GM18517 (cell line): ENCODE measurements around the gene POMGNT2.

Experiments used
- ATAC-seq: cut with Tn5 transposase; IDR thresholded peaks from one replicate; pipeline ENCODE4 v1.9.1; 2021; ENCODE audit warnings: mild to moderate bottlenecking, moderate library complexity; ENCODE audit not compliant: unreplicated experiment

The POMGNT2 gene

DNA sequence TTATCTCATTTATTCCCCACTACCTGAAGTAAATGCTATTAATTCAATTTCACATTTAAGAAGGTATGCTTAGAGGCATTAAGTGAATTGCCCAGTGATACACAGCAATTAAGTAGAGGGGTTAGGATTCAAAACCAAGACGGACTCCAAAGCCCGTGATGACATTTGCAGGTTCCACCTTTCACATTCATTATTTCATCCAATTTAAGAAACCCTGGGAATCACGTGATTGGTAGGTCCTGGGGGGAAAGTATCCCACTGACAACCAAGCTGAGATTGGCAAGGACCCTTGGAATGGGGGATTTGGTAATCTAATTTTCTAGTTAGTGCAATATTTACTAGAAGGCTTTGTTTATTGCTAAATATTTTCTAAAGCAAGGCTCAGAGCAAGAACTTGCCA lies 1.8 kb downstream of the POMGNT2 start:
- no peak for ATAC-seq

DNA sequence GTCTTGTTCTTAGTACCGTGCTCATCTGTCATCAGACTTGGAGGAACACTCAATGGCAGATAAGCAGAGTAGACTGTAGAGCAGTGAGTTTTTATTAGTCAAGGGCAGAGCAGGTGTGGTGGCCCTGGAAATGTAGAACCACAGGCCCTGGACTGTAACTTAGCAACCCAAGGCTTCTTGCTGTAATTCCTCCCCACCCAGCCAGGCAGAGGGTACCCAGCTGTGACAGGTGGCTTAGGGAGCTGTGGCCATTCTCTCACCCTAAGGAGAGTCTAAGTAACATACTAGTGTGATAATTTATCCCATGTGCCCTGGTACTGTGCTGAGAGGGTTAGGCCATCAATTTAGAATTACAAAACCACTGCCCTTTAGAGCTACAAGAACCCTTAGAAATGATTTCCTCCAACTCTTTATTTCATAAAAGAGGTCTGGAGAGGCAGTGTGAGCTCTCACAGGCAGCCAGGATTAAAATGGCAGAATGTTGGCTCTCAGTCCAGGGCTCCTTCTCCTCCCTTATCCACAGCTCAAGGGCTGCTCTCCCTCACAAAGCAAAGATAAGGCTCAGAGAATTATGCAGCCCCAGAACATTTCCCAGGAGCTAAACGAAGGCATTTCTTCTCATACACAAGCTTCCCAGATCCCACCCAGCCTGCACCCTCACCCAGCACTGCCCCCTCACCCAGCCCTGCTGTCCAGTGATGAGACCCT lies 3.0 kb downstream of the POMGNT2 start:
- no peak for ATAC-seq

DNA sequence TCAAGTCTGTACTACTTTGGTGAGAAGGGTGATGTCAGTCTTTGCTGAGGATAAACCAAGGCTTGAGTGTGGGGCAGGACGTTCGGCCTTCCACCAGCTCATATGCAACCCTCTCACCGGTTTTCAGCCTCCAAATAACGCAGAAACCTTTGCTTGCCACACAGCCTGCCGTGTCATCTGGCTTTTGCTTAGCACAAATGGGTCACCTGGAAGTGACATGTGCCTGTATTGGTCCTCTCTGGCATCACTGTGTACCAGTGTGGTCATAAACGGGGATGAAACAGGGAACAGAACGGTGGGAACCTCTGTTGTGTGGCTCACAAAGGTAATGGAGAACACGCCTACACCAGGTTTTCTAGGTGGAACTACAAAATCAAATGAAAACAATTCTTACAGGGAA lies 7.1 kb downstream of the POMGNT2 start:
- no peak for ATAC-seq

DNA sequence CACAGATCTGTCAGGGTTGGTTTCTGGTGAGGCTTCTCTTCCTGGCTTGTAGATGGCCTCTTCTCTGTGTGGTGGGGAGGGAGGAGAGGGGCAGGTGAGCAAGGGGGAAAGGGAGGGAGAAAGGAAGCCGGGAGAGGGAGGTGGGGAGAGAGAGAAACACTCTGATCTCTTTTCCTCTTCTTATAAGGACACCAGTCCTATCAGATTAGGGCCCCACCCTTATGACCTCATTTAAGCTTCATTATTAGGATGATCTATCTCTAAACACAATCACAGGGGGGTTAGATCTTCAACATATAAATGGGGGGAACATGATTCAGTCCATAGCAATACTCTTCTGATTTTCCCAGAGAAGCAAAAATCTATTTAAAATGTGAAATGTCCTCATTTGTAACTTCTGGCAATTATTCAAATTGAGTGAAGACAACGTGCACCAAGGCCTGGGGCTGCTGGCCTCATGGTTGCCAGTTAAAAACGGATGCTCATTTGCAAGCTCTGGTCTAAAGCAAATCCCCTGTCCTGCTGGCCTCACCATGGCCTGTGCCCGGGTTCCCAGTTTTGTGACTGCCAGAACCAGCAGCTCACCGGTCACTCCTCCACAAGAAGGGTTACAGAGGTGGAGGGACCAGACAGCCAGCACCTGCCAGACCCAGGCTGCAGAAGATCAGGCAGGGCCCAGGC lies 8.3 kb downstream of the POMGNT2 start:
- no peak for ATAC-seq

DNA sequence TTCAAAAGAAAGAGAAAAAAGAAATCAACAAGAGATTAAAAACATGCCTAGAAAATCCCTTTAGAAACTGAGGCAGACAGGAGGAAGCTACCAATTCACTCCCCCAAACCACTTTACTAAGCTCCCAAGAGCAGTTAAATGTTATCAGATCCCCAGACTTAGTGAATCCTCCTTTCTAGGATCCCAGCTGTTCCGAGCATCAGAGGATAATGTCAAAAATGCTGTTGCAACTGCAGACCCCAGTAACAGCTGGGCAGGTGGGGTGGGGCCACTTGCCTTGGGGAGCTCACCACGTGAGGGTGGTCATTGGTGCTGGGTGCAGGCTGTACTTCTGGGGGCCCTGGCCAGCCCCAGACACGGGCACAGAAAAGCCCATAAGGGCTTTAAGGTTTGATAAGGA lies 9.1 kb downstream of the POMGNT2 start:
- ATAC-seq: no peak

DNA sequence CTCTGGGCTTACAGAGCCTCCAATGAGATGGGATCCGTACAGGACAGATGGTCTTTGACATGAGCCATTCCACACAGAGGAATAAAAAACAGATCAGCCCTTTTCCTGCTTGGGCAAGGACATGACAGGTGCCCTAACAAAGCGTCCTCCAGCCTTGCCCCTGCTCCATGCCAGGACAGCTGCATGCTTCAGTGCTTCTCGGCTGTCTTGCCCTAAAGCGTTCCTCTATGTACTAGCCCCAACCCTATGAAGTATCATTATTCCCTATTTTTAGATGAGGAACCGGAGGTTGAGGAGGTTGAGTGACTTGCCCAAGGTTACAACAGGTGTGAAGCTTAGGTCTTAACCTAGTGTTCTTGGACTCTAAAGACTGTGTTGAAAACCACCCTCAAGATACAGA lies 10.5 kb downstream of the POMGNT2 start:
- no peak for ATAC-seq

DNA sequence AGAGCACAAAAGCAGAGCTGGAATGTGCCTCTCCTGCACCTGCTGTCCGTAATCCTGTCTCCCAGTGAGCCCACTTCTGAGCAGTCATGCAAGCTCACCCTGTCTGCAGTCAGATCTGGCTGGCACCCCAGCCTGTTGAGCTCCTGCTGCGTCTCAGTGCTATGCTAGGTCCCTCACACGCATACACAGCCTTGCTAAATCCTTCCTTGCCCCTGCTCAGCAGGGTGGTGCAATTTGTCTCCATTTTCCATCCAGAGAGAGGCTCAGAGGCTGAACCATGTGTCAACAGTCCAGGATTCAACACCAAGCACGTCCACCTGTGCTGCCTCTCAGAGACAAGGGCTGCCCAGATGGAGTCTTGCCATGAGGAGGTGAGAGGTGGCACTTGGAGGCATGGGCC lies 11.0 kb downstream of the POMGNT2 start:
- ATAC-seq: no peak

DNA sequence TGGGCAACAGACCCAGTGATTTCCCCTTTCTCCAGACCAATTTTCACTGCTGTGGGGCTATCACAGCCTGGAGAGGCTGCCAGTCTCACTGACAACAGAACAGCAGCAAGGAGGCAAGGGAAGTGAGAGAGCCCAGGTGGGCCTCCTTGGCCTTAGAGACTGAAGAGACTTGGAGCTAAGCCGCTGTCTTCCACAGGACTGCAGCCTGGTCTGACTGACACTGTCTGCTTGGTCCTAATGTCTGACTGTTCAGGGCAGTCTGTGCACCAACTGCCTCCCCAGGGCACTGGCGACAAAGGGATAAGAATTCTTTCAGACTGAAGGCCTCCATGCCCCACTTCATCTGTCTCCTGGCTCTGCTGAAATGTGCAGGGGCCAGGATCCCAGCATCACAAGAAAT lies 11.5 kb downstream of the POMGNT2 start:
- no peak for ATAC-seq

DNA sequence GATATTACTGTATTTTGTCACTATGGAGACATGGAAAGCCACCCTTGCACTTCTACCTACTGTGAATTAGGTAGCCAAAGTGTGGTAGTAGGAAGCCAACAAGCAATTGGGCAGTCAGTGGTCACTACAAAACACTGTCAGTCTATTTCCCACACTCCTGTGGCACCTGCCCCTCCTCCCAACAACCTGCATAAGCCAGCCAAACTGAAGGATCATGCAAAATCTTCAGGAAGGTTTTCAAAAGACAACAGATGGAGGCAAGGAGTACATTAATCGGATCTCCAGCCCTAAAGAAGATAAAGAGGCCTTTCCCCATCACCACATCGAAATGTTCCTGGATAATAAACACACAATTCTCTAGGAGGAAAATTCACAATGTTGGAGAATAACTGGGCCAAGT lies 11.9 kb downstream of the POMGNT2 start:
- ATAC-seq: no peak

DNA sequence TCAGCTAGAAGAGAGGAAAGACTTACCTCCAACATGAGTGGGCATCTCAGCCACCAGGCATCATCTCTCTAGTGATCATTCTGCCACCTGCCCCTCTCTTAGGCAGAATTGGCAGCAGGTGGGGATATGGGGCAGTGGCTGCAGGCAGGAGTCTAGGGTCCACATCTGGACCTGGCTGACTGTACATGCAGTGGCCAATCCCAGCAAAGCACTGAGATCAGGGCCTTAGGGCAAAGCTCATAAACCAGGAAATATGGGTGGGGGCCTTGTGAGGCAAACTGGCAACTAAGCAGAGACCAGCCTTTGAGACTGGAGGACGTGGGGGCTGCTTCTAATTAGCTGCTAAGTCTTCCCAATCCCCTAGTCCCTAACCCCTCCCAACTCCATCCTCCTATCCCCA lies 12.9 kb downstream of the POMGNT2 start:
- ATAC-seq: no peak

DNA sequence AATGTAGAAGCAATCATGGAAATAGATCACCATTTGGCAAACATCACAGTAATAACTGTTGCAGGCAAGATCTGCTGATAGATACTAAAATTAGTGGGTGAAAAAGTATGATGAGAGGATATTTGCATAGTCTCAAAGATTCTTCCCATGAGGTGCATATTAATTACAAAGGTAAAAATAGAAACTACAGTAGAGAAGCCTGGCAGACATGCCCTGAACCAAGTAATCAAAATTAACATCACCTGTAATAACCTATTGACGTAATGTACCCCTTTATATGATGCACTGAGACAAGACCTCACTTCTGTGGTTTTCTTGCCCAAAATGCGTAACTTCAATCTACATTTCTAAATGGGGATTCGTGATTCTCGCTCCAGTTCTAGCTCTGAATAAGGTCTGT lies 14.4 kb downstream of the POMGNT2 start:
- ATAC-seq: no peak

DNA sequence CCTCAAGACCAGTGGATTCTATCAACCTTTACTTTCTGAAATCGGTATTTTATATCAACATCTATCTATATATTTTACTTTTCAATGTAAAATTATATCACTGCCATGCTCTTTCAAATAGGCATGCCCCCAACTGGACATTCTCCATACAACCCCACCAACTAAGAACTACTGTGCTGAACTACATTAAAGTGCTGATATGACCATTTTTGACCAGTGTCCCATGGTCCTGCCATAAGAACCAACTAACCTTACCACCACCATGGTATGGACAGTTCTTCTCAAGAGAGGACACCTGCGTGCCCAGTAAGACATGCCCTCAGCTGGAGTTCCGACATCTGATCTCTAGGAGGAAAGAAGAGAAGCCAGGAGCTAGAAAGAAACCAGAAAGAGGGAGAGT lies 15.6 kb downstream of the POMGNT2 start:
- no peak for ATAC-seq

DNA sequence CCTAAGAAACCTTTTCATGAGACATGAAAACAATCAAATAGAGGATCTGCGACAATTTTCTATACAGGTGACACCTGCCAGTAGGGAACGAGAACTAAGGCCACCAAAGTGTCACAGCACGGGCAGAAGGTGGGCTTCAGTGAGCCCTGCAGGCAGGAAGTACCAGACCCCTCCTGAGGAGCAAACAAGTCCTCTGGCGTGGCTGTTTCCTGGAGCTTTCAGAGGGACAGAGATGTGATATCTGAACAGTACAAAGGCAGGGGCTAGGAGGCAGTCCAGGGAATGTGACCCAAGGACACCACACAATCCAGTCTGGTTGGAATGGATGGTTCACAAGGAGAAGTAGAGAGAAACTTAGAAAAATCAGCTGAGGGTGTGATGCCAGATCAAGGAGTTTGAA lies 16.8 kb downstream of the POMGNT2 start:
- ATAC-seq: no peak

DNA sequence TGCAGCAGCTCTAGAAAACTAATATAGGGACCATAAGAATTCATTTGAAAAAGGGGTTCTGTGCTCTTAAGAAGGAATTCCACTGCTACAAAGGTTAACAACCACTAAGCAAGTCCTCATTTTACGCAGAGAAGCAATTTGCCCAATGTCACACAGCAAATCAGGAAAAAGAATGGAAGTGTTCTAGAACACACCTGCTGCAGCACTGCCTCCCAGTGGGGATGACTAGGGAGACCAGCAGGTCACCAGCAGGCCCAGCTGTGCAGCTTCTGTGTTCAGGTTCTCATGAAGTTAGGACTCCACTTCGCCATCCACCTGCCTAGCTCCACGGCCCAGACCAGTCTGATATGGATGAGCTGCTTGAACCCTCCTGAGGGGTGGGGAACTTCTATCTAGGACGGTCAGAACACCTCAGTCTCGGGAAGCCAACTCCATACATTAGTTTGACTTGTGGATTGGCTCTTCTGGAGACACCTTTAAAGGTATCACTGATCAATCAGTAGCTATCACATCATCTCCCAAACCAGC lies 18.6 kb downstream of the POMGNT2 start:
- ATAC-seq: no peak

DNA sequence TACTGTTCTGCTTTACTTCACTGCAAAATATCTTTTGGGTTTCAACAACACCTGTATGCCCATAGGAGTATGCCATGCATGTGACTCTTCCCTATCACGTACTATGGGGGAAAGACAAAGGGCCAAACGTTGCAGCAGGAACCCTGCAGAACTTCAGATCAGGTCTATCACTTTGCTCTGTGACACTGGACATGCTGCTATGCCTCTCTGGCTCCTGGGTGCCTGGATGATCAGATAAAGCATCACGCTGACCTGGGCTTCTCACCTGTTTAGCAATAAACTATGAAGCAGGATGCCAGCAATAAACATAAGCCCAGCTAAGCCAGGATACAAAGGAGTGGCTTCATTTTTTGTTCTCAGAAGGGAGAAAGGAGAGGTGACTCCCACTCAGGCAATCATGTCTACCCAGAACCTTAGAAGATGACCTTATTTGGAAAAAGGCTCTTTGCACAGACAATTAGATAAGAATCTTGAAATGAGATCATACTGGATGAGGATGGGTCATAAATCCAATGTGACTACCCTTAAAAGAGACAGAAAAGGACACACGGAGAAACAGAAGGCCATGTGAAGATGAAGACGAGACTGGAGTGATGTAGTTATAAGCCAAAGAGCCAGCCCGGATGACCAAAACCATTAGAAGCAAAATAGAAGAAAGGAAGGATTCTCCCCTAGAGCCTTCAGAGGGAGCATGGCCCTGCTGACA lies 19.3 kb downstream of the POMGNT2 start:
- ATAC-seq: no peak

DNA sequence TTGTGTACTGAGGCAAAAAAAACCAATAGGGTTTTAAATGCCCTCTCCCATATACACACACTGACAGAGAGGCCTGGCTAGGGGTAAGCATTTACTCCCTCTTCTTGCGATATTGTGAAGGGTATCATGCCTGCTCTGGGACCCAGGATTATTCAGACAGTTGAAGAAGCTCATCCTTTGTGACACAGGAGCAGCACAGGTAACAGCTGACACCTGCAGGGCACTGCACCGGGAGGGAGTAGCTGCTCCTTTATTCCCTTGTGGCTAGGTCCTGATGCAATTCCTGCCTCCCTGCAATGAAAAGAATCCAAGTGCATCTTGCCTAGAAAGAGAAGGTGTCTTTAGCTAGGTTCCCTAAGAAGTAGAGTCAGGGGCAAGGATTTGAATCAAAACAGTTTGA lies 23.4 kb downstream of the POMGNT2 start:
- no peak for ATAC-seq

DNA sequence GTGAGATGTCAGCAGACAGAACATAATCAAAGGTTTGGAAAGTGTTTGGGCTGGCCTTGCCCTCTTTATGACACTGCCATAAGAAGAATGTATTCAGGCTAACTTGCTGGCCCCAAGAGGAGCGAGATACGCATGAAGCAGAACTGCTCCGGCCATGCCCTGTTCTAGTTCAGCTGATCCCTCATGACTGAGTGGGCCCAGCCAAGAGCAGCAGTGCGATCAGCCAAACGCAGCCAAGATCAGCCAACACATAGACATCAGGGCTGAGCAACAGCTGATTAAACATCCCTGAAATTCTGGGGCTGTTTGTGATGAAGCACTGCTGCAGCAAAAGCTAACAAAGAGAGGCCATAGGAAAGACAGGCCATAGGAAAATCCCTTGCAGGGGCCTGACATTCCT lies 24.1 kb downstream of the POMGNT2 start:
- ATAC-seq: no peak

DNA sequence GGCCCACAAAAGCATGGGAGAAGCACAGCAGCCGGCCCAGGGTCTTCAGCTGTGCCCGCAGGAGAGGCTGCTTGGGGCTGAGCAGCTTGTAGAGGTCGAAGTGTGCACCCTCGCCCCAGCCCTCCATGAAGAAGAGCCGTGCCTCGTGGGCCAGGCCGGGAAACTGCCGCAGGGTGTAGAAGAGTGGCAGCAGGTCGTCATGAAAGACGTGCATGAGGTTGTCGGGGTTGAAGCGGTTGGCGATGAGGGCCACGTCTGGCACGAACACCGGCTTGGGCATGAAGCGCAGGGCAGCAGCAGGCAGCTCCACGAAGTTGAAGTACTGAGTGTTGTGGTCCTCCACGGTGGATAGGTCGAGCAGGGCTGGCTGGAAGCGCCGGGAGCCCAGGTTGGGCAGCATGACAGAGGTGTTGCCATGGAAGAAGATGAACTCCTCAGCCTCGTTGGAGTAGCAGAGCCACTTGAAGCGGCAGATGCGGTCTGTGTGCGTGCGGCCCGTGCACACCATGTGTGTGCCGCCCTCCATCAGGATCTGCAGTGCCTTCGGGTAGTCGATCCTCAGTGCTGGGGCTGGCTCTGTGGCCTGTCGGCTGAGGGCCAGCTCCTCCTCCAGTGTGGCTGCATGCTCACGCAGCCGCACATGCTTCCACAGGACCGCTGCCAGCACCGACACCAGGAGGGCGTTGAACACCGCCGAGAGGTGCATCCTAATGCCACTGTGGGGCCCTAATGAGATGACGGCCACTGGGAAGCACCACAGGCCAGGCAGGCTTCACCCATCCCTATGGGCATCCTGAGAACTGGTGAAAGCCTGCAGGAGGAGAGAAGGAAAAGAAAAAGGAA lies 24.9 kb downstream of the POMGNT2 start:
- no peak for ATAC-seq

DNA sequence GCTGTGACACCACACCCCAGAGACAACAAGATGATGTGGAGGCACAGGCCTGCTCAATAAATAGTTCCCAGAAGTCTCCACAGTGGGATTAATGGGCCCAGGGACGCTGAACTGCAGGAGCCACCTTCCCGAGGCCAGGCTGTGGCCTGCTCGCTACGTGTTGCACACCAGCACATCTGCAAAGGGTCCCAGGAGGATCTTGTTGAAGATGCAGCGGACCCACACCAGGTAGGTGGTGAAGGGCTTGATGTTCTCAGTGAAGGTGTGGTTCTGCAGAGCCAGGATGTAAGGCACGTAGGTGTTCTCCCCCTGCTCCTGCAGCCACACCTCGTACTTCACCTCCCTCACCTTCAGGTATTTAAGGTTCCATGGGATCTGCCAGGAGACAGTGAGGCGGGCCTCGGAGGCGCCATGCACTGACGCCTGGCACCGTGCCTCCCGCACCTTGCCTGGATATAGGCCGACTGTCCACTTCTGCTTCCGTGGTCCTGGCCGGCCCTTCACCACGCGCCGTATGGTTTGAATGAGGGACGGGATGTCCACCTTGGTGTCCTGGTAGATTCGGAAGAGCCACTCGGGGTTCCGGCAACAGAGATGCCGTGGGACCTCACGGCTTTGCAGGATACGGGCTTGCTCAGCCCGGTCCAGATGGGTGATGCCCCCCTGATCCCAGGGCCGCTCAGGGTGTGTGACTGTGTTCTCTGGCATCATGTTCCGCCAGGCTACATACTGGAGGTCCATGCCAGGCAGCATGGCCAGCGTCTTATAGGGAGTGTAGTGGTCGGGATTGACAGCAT lies 26.1 kb downstream of the POMGNT2 start:
- ATAC-seq: no peak

DNA sequence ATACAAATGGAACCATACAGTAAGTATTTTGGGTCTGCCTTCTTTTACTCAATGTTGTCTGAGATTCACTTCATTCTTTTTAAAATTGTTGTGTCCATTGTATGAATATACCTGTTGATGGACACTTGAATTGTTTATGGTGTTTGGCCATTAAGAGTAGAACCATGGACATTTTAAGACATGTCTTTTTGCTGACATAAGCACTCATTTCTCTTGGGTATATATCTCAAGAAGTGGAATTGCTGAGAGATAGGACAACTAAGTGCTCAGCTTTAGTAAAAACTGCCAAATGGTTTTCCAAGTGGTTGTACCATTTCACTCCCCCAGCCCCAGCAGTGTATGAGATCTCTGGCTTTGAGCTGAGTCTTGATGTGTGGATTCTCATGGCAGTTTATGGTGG lies 28.2 kb downstream of the POMGNT2 start:
- ATAC-seq: no peak
